ENCODE measurements around the gene CCDC74A.
"Not testable (repeated sequence)": the region's sequence is repeated elsewhere in the genome, so short reads cannot be mapped to it uniquely, and the experiment has no call there.

GRCh38 chr2:131504082-131504750 lies 23.5 kb upstream of the CCDC74A start:
- TF ChIP-seq CTCF (IDR thresholded peaks at IDR 0.05; ENCODE audit: low read depth, low read length); EZH2phosphoT487 (IDR thresholded peaks at IDR 0.05; ENCODE audit: low read depth): not testable (repeated sequence)
